ENCODE measurements around the gene MFAP2. TPM values are rescaled to one million over a fixed set of nuclear protein-coding genes. Genes with fewer than 3 reads are reported as not detected.
"Not testable (repeated sequence)": the region's sequence is repeated elsewhere in the genome, so short reads cannot be mapped to it uniquely, and the experiment has no call there.

The MFAP2 gene
- total RNA-seq, 2 experiments from 2014 or later: not detected

DNA sequence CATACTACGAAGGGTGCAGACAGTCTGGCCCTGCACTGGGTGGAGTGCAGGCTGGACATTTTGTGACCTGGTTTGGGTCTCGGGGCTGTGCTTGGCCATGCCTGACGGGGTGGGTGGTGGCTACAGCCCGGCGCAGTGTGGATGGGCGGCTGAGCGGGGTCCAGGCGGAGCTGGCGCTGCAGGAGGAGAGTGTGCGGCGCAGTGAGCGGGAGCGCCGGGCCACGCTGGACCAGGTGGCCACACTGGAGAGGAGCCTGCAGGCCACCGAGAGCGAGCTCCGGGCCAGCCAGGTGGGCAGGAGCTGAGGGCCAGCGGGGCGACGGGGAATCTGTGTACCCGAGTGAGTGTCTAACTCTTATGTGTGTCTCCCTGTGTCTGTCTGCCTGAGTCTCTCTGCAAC, 14.1 kb downstream of the MFAP2 start:
- H3K27ac Mint-ChIP-seq: no peak overlapping the region
- DNase-seq: no peak
- intact Hi-C loops (cut with micrococcal nuclease): loop anchor here (10.0 kb wide), 1 partner anchor 269 kb away; no protein-coding TSS in a partner anchor
- peaks cover 2% of the 10 kb centered on the region for H3K4me1 Mint-ChIP-seq (ENCODE audit: low read depth)
- H3K4me3 Mint-ChIP-seq: no peak overlapping the region
- no peaks in the 10 kb centered on the region for H3K27me3 Mint-ChIP-seq (ENCODE audit: low read depth)
- CTCF ChIA-PET: interaction anchor here (1.2 kb wide), 2 partner anchors 15 to 17 kb away, joined by 3 read pairs; no protein-coding TSS in a partner anchor
- no peaks in the 10 kb centered on the region for H3K9me3 Mint-ChIP-seq
- H3K36me3 Mint-ChIP-seq (ENCODE audit: low read depth): peaks cover 1% of the 10 kb centered on the region

DNA sequence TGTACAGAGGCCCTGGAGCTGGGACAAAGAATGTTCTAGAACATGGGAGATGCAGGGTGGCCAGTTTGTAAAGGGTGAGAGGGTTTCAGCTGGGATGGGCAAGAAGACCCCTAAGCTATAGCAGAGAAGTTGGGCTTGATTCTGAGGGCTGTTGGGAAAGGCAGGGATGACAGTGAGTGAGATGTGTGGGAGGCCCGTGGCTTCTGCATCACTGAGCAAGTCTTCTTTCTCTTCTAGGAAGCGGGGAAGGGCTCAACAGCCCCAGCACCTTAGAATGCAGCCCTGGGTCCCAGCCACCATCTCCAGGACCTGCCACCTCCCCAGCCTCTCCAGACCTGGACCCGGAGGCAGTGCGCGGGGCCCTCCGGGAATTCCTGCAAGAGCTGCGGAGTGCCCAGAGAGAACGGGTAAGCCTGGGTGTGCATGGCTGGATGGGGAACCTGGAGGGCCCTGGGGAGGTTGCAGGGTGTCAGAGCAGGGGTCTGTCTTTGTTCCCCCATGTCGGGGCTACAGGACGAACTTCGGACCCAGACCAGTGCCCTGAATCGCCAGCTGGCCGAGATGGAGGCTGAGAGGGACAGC, 14.8 kb downstream of the MFAP2 start:
- H3K27me3 Mint-ChIP-seq (ENCODE audit: low read depth): no peaks in the 10 kb centered on the region
- no peak overlapping the region for H3K4me3 Mint-ChIP-seq
- DNase-seq: no peak
- CTCF ChIA-PET: interaction anchor here (1.0 kb wide), 1 partner anchor 476 kb away, joined by 3 read pairs; no protein-coding TSS in a partner anchor
- peak overlapping the region; percentile 9 for H3K27ac Mint-ChIP-seq
- intact Hi-C loops (cut with micrococcal nuclease): loop anchor here (10.0 kb wide), 1 partner anchor 269 kb away; no protein-coding TSS in a partner anchor
- peaks cover 1% of the 10 kb centered on the region for H3K36me3 Mint-ChIP-seq (ENCODE audit: low read depth)
- no peaks in the 10 kb centered on the region for H3K9me3 Mint-ChIP-seq
- H3K4me1 Mint-ChIP-seq (ENCODE audit: low read depth): peaks cover 3% of the 10 kb centered on the region

DNA sequence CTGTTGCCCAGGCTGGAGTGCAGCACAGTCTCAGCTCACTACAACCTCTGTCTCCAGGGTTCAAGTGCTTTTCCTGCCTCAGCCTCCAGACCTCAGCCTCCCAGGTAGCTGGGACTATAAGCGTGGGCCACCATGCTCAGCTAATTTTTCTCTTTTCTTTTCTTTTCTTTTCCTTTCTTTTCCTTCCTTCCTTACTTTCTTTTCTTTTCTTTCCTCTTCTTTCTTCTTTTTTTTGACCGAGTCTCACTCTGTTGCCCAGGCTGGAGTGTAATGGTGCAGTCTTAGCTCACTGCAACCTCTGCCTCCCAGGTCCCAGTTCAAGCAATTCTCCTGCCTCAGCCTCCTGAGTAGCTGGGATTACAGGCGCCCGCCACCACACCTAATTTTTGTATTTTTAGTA, 16.3 kb downstream of the MFAP2 start:
- H3K4me3 Mint-ChIP-seq; DNase-seq; H3K9me3 Mint-ChIP-seq; H3K27me3 Mint-ChIP-seq (ENCODE audit: low read depth); H3K36me3 Mint-ChIP-seq (ENCODE audit: low read depth); H3K27ac Mint-ChIP-seq; H3K4me1 Mint-ChIP-seq (ENCODE audit: low read depth): not testable (repeated sequence)
- CTCF ChIA-PET: interaction anchor here (0.7 to 2.1 kb wide), 2 partner anchors 12 to 104 kb away, joined by 4 to 5 read pairs; no protein-coding TSS in a partner anchor
- intact Hi-C loops (cut with micrococcal nuclease): loop anchor here (5.0 to 10.0 kb wide), 2 partner anchors 48 to 271 kb away; partner anchors contain the start of gene ATP13A2

DNA sequence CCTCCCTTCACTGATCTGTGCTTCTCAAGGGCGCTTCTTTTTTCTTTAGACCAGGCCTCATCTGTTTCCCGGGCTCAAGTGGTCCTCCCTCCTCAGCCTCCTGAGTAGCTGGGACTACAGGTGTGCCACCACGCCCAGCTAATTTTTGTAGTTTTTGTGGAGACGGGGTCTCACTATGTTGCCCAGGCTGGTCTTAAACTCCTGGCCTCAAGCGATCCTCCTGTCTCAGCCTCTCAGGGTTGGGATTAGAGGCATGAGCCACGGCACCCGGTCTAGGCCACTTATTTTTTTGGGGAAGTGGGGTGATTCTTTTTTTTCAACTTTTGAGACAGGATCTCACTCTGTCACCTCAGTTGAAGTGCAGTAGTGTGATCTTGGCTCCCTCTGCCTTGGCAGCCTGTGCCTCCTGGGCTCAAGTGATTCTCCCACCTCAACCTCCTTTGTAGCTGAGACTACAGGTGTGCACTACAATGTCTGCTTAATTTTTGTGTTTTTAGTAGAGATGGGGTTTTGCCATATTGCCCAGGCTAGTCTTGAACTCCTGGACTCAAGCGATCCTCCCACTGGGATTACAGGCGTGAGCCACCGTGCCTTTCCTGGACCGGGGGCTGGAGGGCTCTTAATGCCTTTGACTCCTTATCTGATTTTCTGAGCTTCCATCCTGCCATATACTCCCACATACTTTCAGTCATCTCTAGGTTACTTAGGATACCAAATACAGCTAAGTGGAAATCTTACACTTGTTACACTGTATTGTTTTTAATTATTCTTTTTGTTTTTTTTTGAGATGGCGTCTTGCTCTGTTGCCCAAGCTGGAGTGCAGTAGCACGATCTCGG, 18.9 kb downstream of the MFAP2 start:
- Mint-ChIP-seq H3K4me1 (ENCODE audit: low read depth) (peaks cover 8% of the 10 kb centered on the region), H3K27me3 (ENCODE audit: low read depth) (no peaks in the 10 kb centered on the region), H3K4me3 (peak overlapping the region; percentile 66), H3K27ac (no peak overlapping the region), H3K36me3 (ENCODE audit: low read depth) (no peaks in the 10 kb centered on the region), H3K9me3 (no peaks in the 10 kb centered on the region)
- no peak for DNase-seq
- CTCF ChIA-PET: interaction anchor here (0.6 to 2.4 kb wide), 14 partner anchors 9 to 341 kb away, joined by 3 to 22 read pairs (median 4); partner anchors contain the start of gene CROCC
- intact Hi-C loops (cut with micrococcal nuclease): loop anchor here (2.0 to 10.0 kb wide), 3 partner anchors 47 to 273 kb away; partner anchors contain the start of gene ATP13A2

DNA sequence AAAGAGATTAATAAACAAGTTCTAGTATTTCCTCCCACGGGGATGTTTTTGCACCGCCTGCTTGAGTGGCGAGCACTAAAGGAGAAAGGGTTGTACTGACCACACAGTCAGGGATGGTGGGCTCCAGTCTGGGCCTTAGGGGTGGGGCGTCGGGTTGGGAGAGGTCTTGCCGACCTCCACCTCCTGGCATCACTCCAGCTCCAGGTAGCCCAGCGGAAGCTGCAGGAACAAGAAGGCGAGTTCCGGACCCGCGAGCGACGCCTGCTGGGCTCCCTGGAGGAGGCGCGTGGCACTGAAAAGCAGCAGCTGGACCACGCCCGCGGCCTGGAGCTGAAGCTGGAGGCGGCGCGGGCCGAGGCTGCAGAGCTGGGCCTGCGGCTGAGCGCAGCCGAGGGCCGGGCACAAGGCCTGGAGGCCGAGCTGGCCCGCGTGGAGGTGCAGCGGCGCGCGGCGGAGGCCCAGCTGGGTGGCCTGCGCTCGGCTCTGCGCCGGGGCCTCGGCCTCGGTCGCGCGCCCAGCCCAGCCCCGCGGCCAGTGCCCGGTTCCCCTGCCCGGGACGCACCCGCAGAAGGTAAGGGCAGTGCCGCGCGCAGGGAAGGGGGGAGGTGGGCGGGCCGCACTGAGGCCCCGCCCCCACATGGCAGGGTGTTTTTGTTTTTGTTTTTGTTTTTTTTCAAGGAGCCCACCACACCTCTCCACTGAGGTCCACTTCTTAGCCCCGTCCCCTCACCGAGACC, 19.7 kb downstream of the MFAP2 start:
- no peak overlapping the region for H3K27ac Mint-ChIP-seq

DNA sequence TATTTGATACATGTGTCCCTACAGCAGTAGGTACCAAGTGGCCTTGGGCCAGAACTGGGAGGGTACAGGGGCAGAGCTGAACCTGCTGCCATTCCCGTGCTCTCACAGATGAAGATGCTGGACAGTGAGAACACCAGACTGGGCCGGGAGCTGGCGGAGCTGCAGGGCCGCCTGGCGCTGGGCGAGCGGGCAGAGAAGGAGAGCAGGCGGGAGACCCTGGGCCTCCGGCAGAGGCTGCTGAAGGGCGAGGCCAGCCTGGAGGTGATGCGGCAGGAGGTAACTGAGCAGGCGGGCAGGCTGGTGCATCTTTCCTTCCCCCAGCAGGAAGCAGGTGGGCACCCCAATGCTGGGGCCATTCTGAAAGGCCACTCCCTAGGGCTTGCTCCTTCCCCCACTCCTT, 21.9 kb downstream of the MFAP2 start:
- CTCF ChIA-PET: no interaction called here
- H3K9me3 Mint-ChIP-seq: no peaks in the 10 kb centered on the region
- intact Hi-C loops (cut with micrococcal nuclease): no loop called here
- no peaks in the 10 kb centered on the region for H3K36me3 Mint-ChIP-seq (ENCODE audit: low read depth)
- no peak overlapping the region for H3K27ac Mint-ChIP-seq
- peaks cover 8% of the 10 kb centered on the region for H3K4me1 Mint-ChIP-seq (ENCODE audit: low read depth)
- no peaks in the 10 kb centered on the region for H3K27me3 Mint-ChIP-seq (ENCODE audit: low read depth)
- no peak for DNase-seq
- no peak overlapping the region for H3K4me3 Mint-ChIP-seq

More for the DNA sequence above, 19.7 kb downstream of the MFAP2 start:
- H3K9me3 Mint-ChIP-seq: no peaks in the 10 kb centered on the region
- peak; percentile 90 for DNase-seq
- intact Hi-C loops (cut with micrococcal nuclease): loop anchor here (2.0 to 10.0 kb wide), 3 partner anchors 46 to 274 kb away; partner anchors contain the start of gene ATP13A2
- no peaks in the 10 kb centered on the region for H3K36me3 Mint-ChIP-seq (ENCODE audit: low read depth)
- H3K4me1 Mint-ChIP-seq (ENCODE audit: low read depth): peaks cover 8% of the 10 kb centered on the region
- CTCF ChIA-PET: interaction anchor here (0.6 to 2.4 kb wide), 17 partner anchors 8 to 340 kb away, joined by 3 to 22 read pairs (median 4); partner anchors contain the start of gene CROCC
- no peaks in the 10 kb centered on the region for H3K27me3 Mint-ChIP-seq (ENCODE audit: low read depth)
- H3K4me3 Mint-ChIP-seq: peak overlapping the region; percentile 74

DNA sequence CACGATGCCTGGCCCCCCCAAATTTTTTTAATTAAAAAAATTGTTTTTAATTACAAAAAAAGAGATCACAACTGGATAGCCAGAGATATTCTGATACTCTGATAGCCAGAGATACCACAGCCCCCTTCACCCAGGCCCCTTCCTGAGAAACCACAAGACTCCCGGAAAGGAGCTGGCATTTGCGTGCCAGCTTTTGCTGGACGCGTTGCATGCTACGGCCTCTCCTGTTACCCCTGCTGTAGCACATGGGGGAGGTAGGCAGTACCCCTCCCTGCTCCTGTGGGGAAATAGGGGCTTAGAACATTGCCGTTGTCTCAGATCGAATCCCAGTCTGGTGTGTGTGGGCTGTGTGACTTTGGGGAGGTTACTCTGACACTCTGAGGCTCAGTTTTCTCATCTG, 22.7 kb downstream of the MFAP2 start:
- H3K27me3 Mint-ChIP-seq (ENCODE audit: low read depth): no peaks in the 10 kb centered on the region

DNA sequence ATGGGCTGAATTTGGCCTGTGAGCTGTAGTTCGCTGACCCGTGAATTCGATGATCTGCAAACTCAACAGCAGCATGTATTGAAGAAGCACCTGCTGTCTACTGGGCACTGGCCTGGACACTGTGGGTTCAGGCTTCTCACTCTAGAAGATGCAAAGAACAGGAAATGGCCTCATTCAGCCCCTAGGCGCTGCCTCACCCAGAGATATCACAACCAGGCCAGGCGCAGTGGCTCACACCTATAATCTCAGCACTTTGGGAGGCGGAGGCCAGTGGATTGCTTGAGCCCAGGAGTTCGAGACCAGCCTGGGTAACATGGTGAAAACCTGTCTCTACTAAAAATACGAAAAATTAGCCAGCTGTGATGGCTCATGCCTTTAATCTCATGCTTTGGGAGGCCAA, 23.6 kb downstream of the MFAP2 start:
- DNase-seq: no peak
- peaks cover 7% of the 10 kb centered on the region for H3K4me1 Mint-ChIP-seq (ENCODE audit: low read depth)
- no peak overlapping the region for H3K4me3 Mint-ChIP-seq
- no peaks in the 10 kb centered on the region for H3K27me3 Mint-ChIP-seq (ENCODE audit: low read depth)
- H3K27ac Mint-ChIP-seq: no peak overlapping the region
- H3K9me3 Mint-ChIP-seq: no peaks in the 10 kb centered on the region
- CTCF ChIA-PET: interaction anchor here (0.6 kb wide), 1 partner anchor 482 kb away, joined by 4 read pairs; no protein-coding TSS in a partner anchor
- intact Hi-C loops (cut with micrococcal nuclease): no loop called here
- H3K36me3 Mint-ChIP-seq (ENCODE audit: low read depth): no peaks in the 10 kb centered on the region

More for the DNA sequence above, 22.7 kb downstream of the MFAP2 start:
- H3K36me3 Mint-ChIP-seq (ENCODE audit: low read depth): no peaks in the 10 kb centered on the region
- no peak for DNase-seq
- CTCF ChIA-PET: interaction anchor here (0.6 kb wide), 1 partner anchor 54 kb away, joined by 3 read pairs; no protein-coding TSS in a partner anchor
- H3K27ac Mint-ChIP-seq: no peak overlapping the region
- intact Hi-C loops (cut with micrococcal nuclease): no loop called here
- no peak overlapping the region for H3K4me3 Mint-ChIP-seq
- H3K4me1 Mint-ChIP-seq (ENCODE audit: low read depth): peaks cover 8% of the 10 kb centered on the region
- H3K9me3 Mint-ChIP-seq: no peaks in the 10 kb centered on the region

DNA sequence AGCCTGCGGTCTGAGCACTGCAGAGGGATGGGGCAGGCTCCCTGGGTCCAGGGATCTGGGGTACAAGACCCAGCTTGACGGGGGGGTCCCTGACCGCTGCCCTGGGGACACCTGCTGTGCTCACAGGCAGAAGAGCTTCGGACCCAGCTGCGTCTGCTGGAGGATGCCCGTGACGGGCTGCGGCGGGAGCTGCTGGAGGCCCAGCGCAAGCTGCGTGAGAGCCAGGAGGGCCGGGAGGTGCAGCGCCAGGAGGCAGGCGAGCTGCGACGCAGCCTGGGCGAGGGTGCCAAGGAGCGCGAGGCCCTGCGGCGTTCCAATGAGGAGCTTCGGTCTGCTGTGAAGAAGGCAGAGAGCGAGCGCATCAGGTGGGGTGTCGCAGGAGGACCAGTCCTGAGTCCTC, 25.2 kb downstream of the MFAP2 start:
- DNase-seq: no peak
- H3K4me3 Mint-ChIP-seq: no peak overlapping the region
- peaks cover 1% of the 10 kb centered on the region for H3K4me1 Mint-ChIP-seq (ENCODE audit: low read depth)
- CTCF ChIA-PET: no interaction called here
- H3K9me3 Mint-ChIP-seq: no peaks in the 10 kb centered on the region
- no peaks in the 10 kb centered on the region for H3K36me3 Mint-ChIP-seq (ENCODE audit: low read depth)
- no peak overlapping the region for H3K27ac Mint-ChIP-seq
- H3K27me3 Mint-ChIP-seq (ENCODE audit: low read depth): no peaks in the 10 kb centered on the region
- intact Hi-C loops (cut with micrococcal nuclease): no loop called here

DNA sequence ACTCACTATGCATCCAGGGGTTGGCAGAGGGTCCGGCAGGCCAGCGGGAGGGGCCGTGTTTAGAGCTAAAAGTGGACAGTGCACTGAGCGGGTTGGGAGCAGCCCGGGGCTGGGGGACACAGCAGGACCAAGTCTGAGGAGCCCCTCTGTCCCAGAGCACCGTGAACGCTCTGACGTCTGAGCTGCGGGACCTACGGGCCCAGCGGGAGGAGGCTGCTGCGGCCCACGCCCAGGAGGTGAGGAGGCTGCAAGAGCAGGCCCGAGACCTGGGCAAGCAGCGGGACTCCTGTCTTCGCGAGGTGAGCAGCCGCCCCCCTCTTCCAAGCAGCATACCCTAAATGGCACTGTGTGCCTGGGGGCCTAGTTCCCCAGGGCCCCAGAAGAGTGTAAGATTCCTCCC, 25.8 kb downstream of the MFAP2 start:
- Mint-ChIP-seq H3K27me3 (ENCODE audit: low read depth) (no peaks in the 10 kb centered on the region), H3K9me3 (no peaks in the 10 kb centered on the region), H3K4me1 (ENCODE audit: low read depth) (no peaks in the 10 kb centered on the region), H3K27ac (no peak overlapping the region), H3K36me3 (ENCODE audit: low read depth) (no peaks in the 10 kb centered on the region), H3K4me3 (no peak overlapping the region)
- no peak for DNase-seq
- CTCF ChIA-PET: no interaction called here
- intact Hi-C loops (cut with micrococcal nuclease): no loop called here

DNA sequence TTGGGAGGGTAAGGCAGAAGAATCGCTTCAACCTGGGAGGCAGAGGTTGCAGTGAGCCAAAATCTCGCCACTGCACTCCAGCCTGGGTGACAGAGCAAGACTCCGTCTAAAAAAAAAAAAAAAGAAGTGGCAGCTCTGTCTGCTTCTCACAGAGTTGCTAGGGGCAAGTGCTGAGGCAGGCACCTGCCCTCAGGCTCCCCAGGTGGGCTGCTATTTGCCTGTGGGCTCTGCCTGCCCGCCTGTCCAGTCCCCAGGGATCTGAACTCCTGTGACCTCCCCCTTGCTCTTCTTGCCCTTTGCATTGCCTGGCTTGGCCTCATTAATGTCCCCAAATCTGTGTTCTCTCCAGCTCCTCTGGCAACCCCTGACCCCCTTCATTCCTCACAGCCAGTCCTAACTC, 28.0 kb downstream of the MFAP2 start:
- DNase-seq; H3K36me3 Mint-ChIP-seq (ENCODE audit: low read depth); H3K4me1 Mint-ChIP-seq (ENCODE audit: low read depth); intact Hi-C loops (cut with micrococcal nuclease); H3K9me3 Mint-ChIP-seq; H3K27ac Mint-ChIP-seq; H3K27me3 Mint-ChIP-seq (ENCODE audit: low read depth); H3K4me3 Mint-ChIP-seq: not testable (repeated sequence)
- CTCF ChIA-PET: interaction anchor here (0.6 to 3.0 kb wide), 12 partner anchors 8 to 349 kb away, joined by 3 to 22 read pairs (median 5); partner anchors contain the start of gene MFAP2

DNA sequence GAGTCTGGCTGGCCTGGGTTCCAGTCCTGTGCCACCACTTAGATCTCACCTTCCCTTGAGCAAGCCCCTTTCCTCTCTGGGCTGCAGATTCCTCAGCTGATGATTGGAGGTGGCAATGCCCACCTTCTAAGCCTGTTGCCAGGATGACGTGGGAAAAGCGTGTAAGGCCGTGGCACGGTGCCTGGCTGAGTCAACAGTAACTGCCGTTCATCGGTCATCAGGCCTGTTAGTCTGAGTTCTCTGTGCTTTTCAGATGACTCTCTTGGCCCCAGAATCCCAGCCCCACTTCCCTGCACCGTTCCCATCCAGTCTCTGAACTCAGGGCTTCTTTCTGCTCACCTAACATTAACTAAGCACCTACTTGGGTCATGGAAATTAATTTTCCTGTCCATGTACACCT, 31.4 kb downstream of the MFAP2 start:
- intact Hi-C loops (cut with micrococcal nuclease); H3K27me3 Mint-ChIP-seq (ENCODE audit: low read depth); H3K27ac Mint-ChIP-seq; H3K36me3 Mint-ChIP-seq (ENCODE audit: low read depth); H3K4me3 Mint-ChIP-seq; H3K4me1 Mint-ChIP-seq (ENCODE audit: low read depth); H3K9me3 Mint-ChIP-seq; DNase-seq: not testable (repeated sequence)
- CTCF ChIA-PET: interaction anchor here (1.1 to 2.5 kb wide), 2 partner anchors 11 to 18 kb away, joined by 3 to 6 read pairs; no protein-coding TSS in a partner anchor

All from activated naive CD4-positive, alpha-beta T cell treated with anti-CD3 and anti-CD28 coated beads for 36 hours (primary cell).